ENCODE results near the gene KRT6A.

- no peak for TF ChIP-seq CTCF (IDR thresholded peaks at IDR 0.05)
- TF ChIP-seq EP300 (IDR thresholded peaks at IDR 0.05; ENCODE audit: low read depth): no peak
These were observed 3.0 kb upstream of the KRT6A start for GRCh38 chr12:52496054-52496453.

All from transverse colon (tissue), 3 donors.